Embryonic facial prominence (tissue), 1 donor: ENCODE data around the gene ZNF263.

Experiments used
- DNase-seq: peaks from one replicate; pipeline ENCODE4 v3.0.0-alpha.2; 2016; ENCODE audit errors: extremely low spot score

ZNF263 gene

DNA sequence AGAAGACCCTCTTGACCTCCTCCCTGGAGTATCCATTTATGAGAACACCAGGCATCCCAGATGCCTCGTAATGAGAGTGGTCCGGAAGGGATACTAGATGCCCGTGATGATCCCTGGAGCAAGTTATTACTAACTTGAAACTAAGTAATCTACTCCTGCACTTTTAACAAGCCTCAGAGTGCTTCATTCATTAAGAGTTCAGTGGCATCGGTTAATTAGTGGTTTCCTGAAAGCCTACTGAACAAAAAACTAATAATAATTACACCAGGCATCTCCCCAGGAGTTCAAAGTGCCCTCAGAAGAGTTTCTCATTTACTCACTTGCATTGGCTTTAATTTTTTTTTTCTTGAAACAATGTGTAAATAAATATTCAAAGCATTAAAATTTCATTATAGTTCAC, 44.2 kb downstream of the ZNF263 start:
- no peak for DNase-seq

DNA sequence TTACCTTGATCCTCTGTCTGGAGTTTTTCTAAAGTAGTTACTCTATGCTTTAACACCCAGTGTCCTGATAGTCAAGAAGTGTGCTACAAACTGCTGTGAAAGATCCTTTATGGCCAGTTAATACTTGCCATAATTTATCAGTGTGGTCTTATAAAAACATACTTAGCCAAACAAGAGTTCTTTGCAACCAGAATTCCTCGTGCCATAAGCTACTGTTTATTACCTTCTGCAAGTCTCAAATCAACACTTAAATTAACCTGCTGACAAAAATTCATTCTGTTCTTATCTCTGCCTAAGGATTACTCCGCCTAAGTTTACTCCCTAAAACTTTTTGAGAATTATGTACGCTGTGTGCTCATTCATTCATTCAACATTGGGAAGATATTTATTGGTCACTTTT, 44.8 kb downstream of the ZNF263 start:
- DNase-seq, result no peak

DNA sequence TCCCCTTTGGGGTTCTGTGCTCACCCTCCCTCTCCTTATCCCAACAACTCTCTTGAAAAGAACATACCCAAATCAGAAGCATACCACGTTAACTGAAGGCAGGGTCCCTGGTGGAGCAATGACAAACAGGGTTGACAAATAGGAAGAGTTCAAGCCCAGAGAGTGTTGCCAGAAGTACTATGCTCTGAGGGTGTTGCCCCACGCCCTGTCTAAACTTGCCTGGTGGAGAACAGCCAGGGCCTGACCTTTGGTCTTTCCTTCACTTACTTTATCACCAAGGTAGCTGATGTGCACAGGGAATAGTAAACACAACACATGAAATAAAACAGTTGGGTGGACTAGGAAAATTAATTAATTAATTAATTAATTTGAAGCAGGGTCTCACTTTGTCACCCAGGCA, 45.4 kb downstream of the ZNF263 start:
- no peak for DNase-seq
